HepG2 (cell line): ENCODE measurements around the gene SLC17A5. TPM values are rescaled to one million over a fixed set of nuclear protein-coding genes. Genes with fewer than 3 reads are reported as not detected.

Source experiments
- ARNT2 ChIP-seq: sonication (generic); formaldehyde crosslinking; IDR thresholded peaks from 2 replicates; pipeline ENCODE4 v1.8.0; 2022; ENCODE audit warnings: mild to moderate bottlenecking, low read depth, missing genetic modification reagents, moderate library complexity
- ATF4 ChIP-seq, 2 experiments: fragments of 450-650 bp in 1 of 2; sonication (generic) in 1 of 2; formaldehyde crosslinking; IDR thresholded peaks; 2 replicates each; pipeline versions ENCODE4 v1.5.0 to v1.8.0; 2020 to 2022; ENCODE audit warnings: mild to moderate bottlenecking in 1 of 2, missing genetic modification reagents in 1 of 2
- FUBP1 ChIP-seq: sonication (generic); formaldehyde crosslinking; IDR thresholded peaks from 2 replicates; pipeline ENCODE4 v1.5.1; 2020; ENCODE audit warnings: missing genetic modification reagents, mild to moderate bottlenecking, borderline replicate concordance
- GZF1 ChIP-seq: sonication (generic); formaldehyde crosslinking; IDR thresholded peaks from 2 replicates; pipeline ENCODE4 v1.5.1; 2020; ENCODE audit warnings: mild to moderate bottlenecking, missing genetic modification reagents
- HNF1B ChIP-seq: sonication (generic); formaldehyde crosslinking; IDR thresholded peaks from 2 replicates; pipeline ENCODE4 v1.5.1; 2020; ENCODE audit warnings: mild to moderate bottlenecking, moderate library complexity, missing genetic modification reagents
- HNRNPLL ChIP-seq: fragments of 200-400 bp; formaldehyde crosslinking; IDR thresholded peaks from 2 replicates; pipeline ENCODE4 v1.6.1; 2017; ENCODE audit warnings: mild to moderate bottlenecking, low read depth, low read length; ENCODE audit not compliant: poor library complexity, severe bottlenecking
- IRF2 ChIP-seq: IDR thresholded peaks from 2 replicates; pipeline ENCODE4 v1.6.1; 2018; ENCODE audit warnings: missing genetic modification reagents, missing compliant biosample characterization
- KDM2A ChIP-seq: sonication (generic); formaldehyde crosslinking; IDR thresholded peaks from 2 replicates; pipeline ENCODE4 v1.4.0; 2020; ENCODE audit warnings: low read depth, missing genetic modification reagents, borderline replicate concordance
- MAF1 ChIP-seq: sonication (generic); formaldehyde crosslinking; IDR thresholded peaks from 2 replicates; pipeline ENCODE4 v1.5.0; 2020; ENCODE audit warnings: missing genetic modification reagents, borderline replicate concordance
- PRMT3 ChIP-seq: sonication (generic); formaldehyde crosslinking; IDR thresholded peaks from 2 replicates; pipeline ENCODE4 v1.8.1; 2022; ENCODE audit warnings: low read depth, mild to moderate bottlenecking, moderate library complexity, missing genetic modification reagents, borderline replicate concordance
- RELA ChIP-seq: sonication (generic); formaldehyde crosslinking; IDR thresholded peaks from 2 replicates; pipeline ENCODE4 v1.4.0; 2020; ENCODE audit warnings: missing genetic modification reagents
- SSRP1 ChIP-seq: IDR thresholded peaks from 2 replicates; pipeline ENCODE4 v1.6.1; 2016; ENCODE audit warnings: control low read depth
- ZNF446 ChIP-seq: sonication (generic); formaldehyde crosslinking; IDR thresholded peaks from 2 replicates; pipeline ENCODE4 v1.5.0; 2020; ENCODE audit warnings: mild to moderate bottlenecking, missing genetic modification reagents
- ZNF501 ChIP-seq: sonication (generic); formaldehyde crosslinking; IDR thresholded peaks from 2 replicates; pipeline ENCODE4 v1.5.1; 2020; ENCODE audit warnings: mild to moderate bottlenecking, moderate library complexity, missing genetic modification reagents
- ZNF513 ChIP-seq: sonication (generic); formaldehyde crosslinking; conservative IDR thresholded peaks from 2 replicates; pipeline ENCODE4 v1.5.0; 2020; ENCODE audit warnings: missing genetic modification reagents
- polyA plus RNA-seq, 8 experiments: library from polyadenylated mRNA; depleted of rRNA in 3 of 8; stranded (reverse) in 7 of 8; unstranded in 1 of 8; fragments of >200 nt; fragmentation: Illumina TruSeq in 4 of 8; extraction: Trizol in 4 of 8; gene quantifications; 2 replicates each; pipeline versions ENCODE4 v1.2.1 to v1.2.3, GENCODE V29; 2011 to 2016; ENCODE audit warnings: low read depth in 4 of 8, missing spikeins in 1 of 8, mixed read lengths in 1 of 8; ENCODE audit not compliant: insufficient read depth in 1 of 8
- total RNA-seq, 5 experiments: library from RNA; depleted of rRNA; stranded (reverse); fragments of >200 nt; fragmentation: Illumina TruSeq; extraction: Trizol; gene quantifications; 2 replicates each; pipeline ENCODE4 v1.2.3, GENCODE V29; 2016; ENCODE audit warnings: low read depth in 1 of 5
- TF ChIP-seq, protein P1 (sequence below): sonication (generic); formaldehyde crosslinking; IDR thresholded peaks from 2 replicates; pipeline ENCODE4 v1.4.0; 2020; ENCODE audit warnings: missing genetic modification reagents, borderline replicate concordance

The SLC17A5 gene
- total and polyA plus RNA-seq, 2 of the 13 experiments (the other 11 are each of a cell fraction or from before 2014, with no cell fraction given): 18.3 to 20.5 TPM

- TF ChIP-seq ATF4 (CRISPR knock-in tag; IDR thresholded peaks at IDR 0.05) (no peak), RELA (0 out of 2 replicates have a peak, but pooled peaks have one; percentile 53), ZNF513 (CRISPR knock-in tag) (0 out of 2 replicates have a peak, but pooled peaks have one; percentile 49), HNF1B (CRISPR knock-in tag) (peak; percentile 74; the same call in 1 of the 2 replicates), SSRP1 (CRISPR knock-in tag) (no peak; the same call in 1 of the 2 replicates), KDM2A (CRISPR knock-in tag) (peak; percentile 17), MAF1 (CRISPR knock-in tag) (no peak), PRMT3 (peak; percentile 76; the same call in 1 of the 2 replicates), ZNF446 (CRISPR knock-in tag) (0 out of 2 replicates have a peak, but pooled peaks have one; percentile 16), HNRNPLL (peak; percentile 99), ZNF501 (peak; percentile 88), FUBP1 (CRISPR knock-in tag) (peak; percentile 75; the same call in 1 of the 2 replicates), ARNT2 (peak; percentile 62; the same call in 1 of the 2 replicates), IRF2 (peak; percentile 61; the same call in 1 of the 2 replicates), GZF1 (CRISPR knock-in tag) (no peak)
- TF ChIP-seq, protein P1, sequence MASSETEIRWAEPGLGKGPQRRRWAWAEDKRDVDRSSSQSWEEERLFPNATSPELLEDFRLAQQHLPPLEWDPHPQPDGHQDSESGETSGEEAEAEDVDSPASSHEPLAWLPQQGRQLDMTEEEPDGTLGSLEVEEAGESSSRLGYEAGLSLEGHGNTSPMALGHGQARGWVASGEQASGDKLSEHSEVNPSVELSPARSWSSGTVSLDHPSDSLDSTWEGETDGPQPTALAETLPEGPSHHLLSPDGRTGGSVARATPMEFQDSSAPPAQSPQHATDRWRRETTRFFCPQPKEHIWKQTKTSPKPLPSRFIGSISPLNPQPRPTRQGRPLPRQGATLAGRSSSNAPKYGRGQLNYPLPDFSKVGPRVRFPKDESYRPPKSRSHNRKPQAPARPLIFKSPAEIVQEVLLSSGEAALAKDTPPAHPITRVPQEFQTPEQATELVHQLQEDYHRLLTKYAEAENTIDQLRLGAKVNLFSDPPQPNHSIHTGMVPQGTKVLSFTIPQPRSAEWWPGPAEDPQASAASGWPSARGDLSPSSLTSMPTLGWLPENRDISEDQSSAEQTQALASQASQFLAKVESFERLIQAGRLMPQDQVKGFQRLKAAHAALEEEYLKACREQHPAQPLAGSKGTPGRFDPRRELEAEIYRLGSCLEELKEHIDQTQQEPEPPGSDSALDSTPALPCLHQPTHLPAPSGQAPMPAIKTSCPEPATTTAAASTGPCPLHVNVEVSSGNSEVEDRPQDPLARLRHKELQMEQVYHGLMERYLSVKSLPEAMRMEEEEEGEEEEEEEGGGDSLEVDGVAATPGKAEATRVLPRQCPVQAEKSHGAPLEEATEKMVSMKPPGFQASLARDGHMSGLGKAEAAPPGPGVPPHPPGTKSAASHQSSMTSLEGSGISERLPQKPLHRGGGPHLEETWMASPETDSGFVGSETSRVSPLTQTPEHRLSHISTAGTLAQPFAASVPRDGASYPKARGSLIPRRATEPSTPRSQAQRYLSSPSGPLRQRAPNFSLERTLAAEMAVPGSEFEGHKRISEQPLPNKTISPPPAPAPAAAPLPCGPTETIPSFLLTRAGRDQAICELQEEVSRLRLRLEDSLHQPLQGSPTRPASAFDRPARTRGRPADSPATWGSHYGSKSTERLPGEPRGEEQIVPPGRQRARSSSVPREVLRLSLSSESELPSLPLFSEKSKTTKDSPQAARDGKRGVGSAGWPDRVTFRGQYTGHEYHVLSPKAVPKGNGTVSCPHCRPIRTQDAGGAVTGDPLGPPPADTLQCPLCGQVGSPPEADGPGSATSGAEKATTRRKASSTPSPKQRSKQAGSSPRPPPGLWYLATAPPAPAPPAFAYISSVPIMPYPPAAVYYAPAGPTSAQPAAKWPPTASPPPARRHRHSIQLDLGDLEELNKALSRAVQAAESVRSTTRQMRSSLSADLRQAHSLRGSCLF (CRISPR knock-in tag): no peak
Observed at GRCh38 chr6:73653571-73654424, at the start of gene SLC17A5 (continued).
